ENCODE measurements around the gene BIN1. TPM values are rescaled to one million over a fixed set of nuclear protein-coding genes. Genes with fewer than 3 reads are reported as not detected.
A peak's percentile ranks its signal among the peaks of the same experiment; 100 is the strongest.

Gene BIN1
- total RNA-seq, 6 experiments from 2014 or later: 22.6 to 26.1 (median 23.5) TPM

- Mint-ChIP-seq H3K4me3 (peak overlapping the region; percentile 90), H3K4me1 (ENCODE audit: low read depth) (peaks cover 14% of the 10 kb centered on the region), H3K27ac (no peak overlapping the region), H3K27me3 (ENCODE audit: insufficient read depth) (peaks cover 19% of the 10 kb centered on the region), H3K9me3 (no peaks in the 10 kb centered on the region), H3K36me3 (ENCODE audit: low read depth) (no peaks in the 10 kb centered on the region)
- no peak for DNase-seq
- TF ChIP-seq, protein P1, sequence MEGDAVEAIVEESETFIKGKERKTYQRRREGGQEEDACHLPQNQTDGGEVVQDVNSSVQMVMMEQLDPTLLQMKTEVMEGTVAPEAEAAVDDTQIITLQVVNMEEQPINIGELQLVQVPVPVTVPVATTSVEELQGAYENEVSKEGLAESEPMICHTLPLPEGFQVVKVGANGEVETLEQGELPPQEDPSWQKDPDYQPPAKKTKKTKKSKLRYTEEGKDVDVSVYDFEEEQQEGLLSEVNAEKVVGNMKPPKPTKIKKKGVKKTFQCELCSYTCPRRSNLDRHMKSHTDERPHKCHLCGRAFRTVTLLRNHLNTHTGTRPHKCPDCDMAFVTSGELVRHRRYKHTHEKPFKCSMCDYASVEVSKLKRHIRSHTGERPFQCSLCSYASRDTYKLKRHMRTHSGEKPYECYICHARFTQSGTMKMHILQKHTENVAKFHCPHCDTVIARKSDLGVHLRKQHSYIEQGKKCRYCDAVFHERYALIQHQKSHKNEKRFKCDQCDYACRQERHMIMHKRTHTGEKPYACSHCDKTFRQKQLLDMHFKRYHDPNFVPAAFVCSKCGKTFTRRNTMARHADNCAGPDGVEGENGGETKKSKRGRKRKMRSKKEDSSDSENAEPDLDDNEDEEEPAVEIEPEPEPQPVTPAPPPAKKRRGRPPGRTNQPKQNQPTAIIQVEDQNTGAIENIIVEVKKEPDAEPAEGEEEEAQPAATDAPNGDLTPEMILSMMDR (IDR thresholded peaks at IDR 0.05): no peak
These were observed 82.1 kb downstream of the BIN1 start for GRCh38 chr2:127024769-127025358.

- Mint-ChIP-seq H3K4me3 (no peak overlapping the region), H3K36me3 (ENCODE audit: low read depth) (no peaks in the 10 kb centered on the region), H3K27ac (no peak overlapping the region), H3K9me3 (no peaks in the 10 kb centered on the region), H3K27me3 (ENCODE audit: insufficient read depth) (peaks cover 23% of the 10 kb centered on the region), H3K4me1 (ENCODE audit: low read depth) (peaks cover 14% of the 10 kb centered on the region)
- no peak for DNase-seq
- TF ChIP-seq, protein P1 (IDR thresholded peaks at IDR 0.05): no peak
These were observed 83.5 kb downstream of the BIN1 start for GRCh38 chr2:127023504-127023903.

- Mint-ChIP-seq H3K27ac (no peak overlapping the region), H3K36me3 (ENCODE audit: low read depth) (no peaks in the 10 kb centered on the region), H3K27me3 (ENCODE audit: insufficient read depth) (peaks cover 23% of the 10 kb centered on the region), H3K4me3 (no peak overlapping the region), H3K4me1 (ENCODE audit: low read depth) (peaks cover 14% of the 10 kb centered on the region), H3K9me3 (no peaks in the 10 kb centered on the region)
- no peak for DNase-seq
- TF ChIP-seq, protein P1 (IDR thresholded peaks at IDR 0.05): no peak; the same call in 1 of the 2 replicates
These were observed 84.1 kb downstream of the BIN1 start for GRCh38 chr2:127022817-127023216.

DNA sequence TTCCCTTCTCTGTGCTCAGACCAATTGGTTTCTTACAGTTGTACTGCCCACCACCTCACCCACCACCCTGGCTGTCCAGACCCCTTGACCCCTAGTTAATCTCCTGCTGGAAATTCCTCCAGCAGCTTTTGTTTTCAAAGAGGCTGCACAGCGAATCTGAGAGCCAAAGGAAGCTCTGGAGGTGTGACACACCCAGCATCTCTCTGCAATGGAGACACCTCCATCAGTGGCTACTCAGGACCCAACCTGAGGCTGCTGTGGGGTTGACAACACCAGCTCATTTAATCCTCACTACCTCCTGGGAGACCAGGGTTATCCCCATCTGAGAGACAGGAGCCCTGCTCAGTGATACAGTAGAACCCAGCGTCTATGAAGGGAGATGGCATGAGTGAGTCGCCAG lies 86.4 kb downstream of the BIN1 start:
- TF ChIP-seq, protein P1 (IDR thresholded peaks at IDR 0.05): no peak
- no peak overlapping the region for H3K4me3 Mint-ChIP-seq
- DNase-seq: no peak
- H3K36me3 Mint-ChIP-seq (ENCODE audit: low read depth): no peaks in the 10 kb centered on the region
- peaks cover 6% of the 10 kb centered on the region; the same call in 1 of the 2 replicates for H3K4me1 Mint-ChIP-seq (ENCODE audit: low read depth)
- H3K27me3 Mint-ChIP-seq (ENCODE audit: insufficient read depth): peaks cover 19% of the 10 kb centered on the region
- no peak overlapping the region for H3K27ac Mint-ChIP-seq
- H3K9me3 Mint-ChIP-seq: no peaks in the 10 kb centered on the region

DNA sequence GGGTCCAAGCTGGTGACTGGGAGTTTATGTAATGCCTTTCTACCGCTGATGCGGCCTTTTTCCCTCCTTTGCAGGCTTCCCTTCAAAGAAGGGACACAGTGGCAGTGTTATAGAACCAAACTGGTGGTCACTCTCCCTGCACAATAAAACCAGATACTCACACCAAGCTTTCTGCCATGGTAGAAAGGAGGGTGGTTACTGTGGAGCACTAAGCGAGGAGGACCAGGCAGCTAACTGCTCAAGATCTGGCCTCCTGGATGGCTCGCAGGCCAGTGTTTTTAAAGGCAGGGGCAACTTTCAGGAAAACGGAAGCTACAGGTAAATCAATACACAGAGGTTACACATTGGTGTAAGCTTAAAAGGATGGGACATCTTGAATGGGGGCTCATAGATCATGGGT lies 89.4 kb downstream of the BIN1 start:
- Mint-ChIP-seq H3K4me3 (no peak overlapping the region), H3K9me3 (no peaks in the 10 kb centered on the region), H3K4me1 (ENCODE audit: low read depth) (peaks cover 23% of the 10 kb centered on the region), H3K27me3 (ENCODE audit: insufficient read depth) (peaks cover 8% of the 10 kb centered on the region), H3K36me3 (ENCODE audit: low read depth) (no peaks in the 10 kb centered on the region), H3K27ac (no peak overlapping the region)
- DNase-seq: no peak
- TF ChIP-seq, protein P1 (IDR thresholded peaks at IDR 0.05): no peak

Measured in HFFc6 (cell line).